ENCODE measurements around the gene CSNK2A1.

GRCh38 chr20:475463-476357 is 67.9 kb downstream of the CSNK2A1 start:
- TF ChIP-seq YY1 (IDR thresholded peaks at IDR 0.05; ENCODE audit: low read depth): no peak
- TF ChIP-seq CEBPB (IDR thresholded peaks at IDR 0.05): no peak
- TF ChIP-seq USF1 (IDR thresholded peaks at IDR 0.05): no peak
- TF ChIP-seq MAX (IDR thresholded peaks at IDR 0.05): no peak
- TF ChIP-seq REST (IDR thresholded peaks at IDR 0.05; ENCODE audit: low read depth): no peak
- no peak for TF ChIP-seq EP300 (IDR thresholded peaks at IDR 0.05; ENCODE audit: borderline replicate concordance)
- TF ChIP-seq FOXM1 (IDR thresholded peaks at IDR 0.05; ENCODE audit: borderline replicate concordance, low read depth): no peak
- no peak for TF ChIP-seq ZBTB7A (IDR thresholded peaks at IDR 0.05; ENCODE audit: low read depth)
- TF ChIP-seq TAF1 (IDR thresholded peaks at IDR 0.05; ENCODE audit: low read depth): no peak
- TF ChIP-seq TCF12 (IDR thresholded peaks at IDR 0.05; ENCODE audit: low read depth): no peak
- TF ChIP-seq EGR1 (IDR thresholded peaks at IDR 0.05): no peak
- TF ChIP-seq RAD21 (IDR thresholded peaks at IDR 0.05; ENCODE audit: low read depth): no peak
- TF ChIP-seq NFIC (IDR thresholded peaks at IDR 0.05): no peak

Measured in Ishikawa (cell line).